ENCODE data around the gene PPP1R12C. TPM values are rescaled to one million over a fixed set of nuclear protein-coding genes. Genes with fewer than 3 reads are reported as not detected.

PPP1R12C gene
- total and polyA plus RNA-seq, 10 of the 15 experiments (the other 5 are each of a cell fraction or from before 2014, with no cell fraction given), result 1.4 to 84.7 (median 20.5) TPM

DNA sequence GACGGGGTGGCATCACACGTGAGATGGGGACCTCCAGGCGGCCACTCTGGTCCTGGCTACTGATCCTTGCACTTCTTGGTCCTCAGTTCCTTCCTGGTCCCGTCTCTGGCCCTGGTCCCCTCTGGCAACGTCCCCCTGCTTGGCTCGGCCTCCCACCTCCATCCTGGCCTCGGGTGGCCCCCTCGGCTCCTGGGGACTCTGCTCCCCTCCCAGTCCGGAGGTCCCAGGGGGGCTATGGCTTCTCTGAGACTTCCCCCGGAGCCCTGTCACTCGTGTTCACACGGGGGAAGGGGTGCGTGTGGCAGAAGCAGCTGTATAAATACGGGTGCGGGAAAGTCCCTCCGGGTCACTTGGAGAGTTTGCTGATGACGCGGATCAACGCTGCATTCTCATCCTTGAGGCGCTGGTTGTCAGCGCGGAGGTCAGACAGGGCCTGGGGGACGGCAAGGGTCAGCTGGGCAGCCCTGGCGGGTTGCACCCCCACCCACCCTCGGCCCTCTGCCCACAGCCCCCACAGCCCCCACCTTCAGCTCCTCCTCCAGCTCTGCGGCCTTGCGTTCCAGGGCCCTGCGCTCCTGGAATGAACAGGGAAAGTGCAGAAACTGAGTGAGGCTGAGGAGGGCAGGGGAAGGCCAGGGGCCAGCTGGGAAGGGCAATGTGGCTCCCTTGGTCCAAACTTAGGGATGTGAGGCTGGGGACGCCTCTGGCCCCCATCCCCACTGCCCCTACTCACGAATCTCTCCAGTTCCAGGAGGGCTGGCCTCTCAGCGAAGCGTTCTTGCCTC is 26.1 kb downstream of the PPP1R12C start (continued):
- TF ChIP-seq YY1 (IDR thresholded peaks at IDR 0.05; ENCODE audit: low read depth, low read length) (no peak), SUZ12 (IDR thresholded peaks at IDR 0.05; ENCODE audit: unreplicated experiment) (no peak), FOXM1 (IDR thresholded peaks at IDR 0.05; ENCODE audit: low read depth, low read length) (no peak), JUND (IDR thresholded peaks at IDR 0.05; ENCODE audit: low read depth, low read length) (no peak), SREBF1 (IDR thresholded peaks at IDR 0.05; ENCODE audit: low read length) (no peak), NFXL1 (IDR thresholded peaks at IDR 0.05; ENCODE audit: borderline replicate concordance) (no peak), RCOR1 (conservative IDR thresholded peaks at IDR 0.05; ENCODE audit: low read depth, low read length) (no peak), POLR2AphosphoS2 (IDR thresholded peaks at IDR 0.05; ENCODE audit: low read depth, low read length) (no peak)
- TF ChIP-seq, protein P1, sequence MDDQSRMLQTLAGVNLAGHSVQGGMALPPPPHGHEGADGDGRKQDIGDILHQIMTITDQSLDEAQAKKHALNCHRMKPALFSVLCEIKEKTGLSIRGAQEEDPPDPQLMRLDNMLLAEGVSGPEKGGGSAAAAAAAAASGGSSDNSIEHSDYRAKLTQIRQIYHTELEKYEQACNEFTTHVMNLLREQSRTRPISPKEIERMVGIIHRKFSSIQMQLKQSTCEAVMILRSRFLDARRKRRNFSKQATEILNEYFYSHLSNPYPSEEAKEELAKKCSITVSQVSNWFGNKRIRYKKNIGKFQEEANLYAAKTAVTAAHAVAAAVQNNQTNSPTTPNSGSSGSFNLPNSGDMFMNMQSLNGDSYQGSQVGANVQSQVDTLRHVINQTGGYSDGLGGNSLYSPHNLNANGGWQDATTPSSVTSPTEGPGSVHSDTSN (IDR thresholded peaks at IDR 0.05; ENCODE audit: insufficient replicate concordance, low read depth, low read length), result no peak
- TF ChIP-seq, protein P2, sequence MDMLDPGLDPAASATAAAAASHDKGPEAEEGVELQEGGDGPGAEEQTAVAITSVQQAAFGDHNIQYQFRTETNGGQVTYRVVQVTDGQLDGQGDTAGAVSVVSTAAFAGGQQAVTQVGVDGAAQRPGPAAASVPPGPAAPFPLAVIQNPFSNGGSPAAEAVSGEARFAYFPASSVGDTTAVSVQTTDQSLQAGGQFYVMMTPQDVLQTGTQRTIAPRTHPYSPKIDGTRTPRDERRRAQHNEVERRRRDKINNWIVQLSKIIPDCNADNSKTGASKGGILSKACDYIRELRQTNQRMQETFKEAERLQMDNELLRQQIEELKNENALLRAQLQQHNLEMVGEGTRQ (IDR thresholded peaks at IDR 0.05; ENCODE audit: borderline replicate concordance, low read depth, low read length), result no peak

DNA sequence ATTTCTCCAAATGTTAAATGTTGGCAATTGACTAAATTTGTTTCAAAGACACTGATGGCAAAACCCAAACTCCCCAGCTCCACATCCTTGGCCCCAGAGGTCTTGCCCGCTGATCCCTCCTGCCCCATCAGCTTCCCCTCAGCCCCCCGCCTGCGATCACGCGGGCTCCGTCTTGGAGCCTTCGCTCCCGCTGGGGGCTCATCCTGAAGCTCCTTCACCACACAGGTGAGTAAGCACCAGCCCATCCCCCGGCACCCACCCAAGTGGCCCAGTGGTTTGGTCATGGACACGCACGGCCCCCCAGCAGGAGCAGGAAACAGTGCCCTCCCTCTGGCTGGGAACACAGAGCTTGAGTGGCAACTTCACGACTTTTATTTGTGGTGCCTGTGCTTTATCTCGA is 26.9 kb downstream of the PPP1R12C start:
- SMC1A ChIA-PET (ENCODE audit: uncharacterized antibody, unreplicated experiment), result no interaction called here
- no peak for TF ChIP-seq PAX8 (IDR thresholded peaks at IDR 0.05)
- no peak for TF ChIP-seq SMAD1 (IDR thresholded peaks at IDR 0.05; ENCODE audit: low read depth, partially characterized antibody)
- TF ChIP-seq ETV6 (conservative IDR thresholded peaks at IDR 0.05 in 1 of 2, IDR thresholded peaks at IDR 0.05 in 1 of 2; ENCODE audit: borderline replicate concordance in 1 of 2, low read depth in 1 of 2), result no peak
- no peak for TF ChIP-seq SREBF2 (IDR thresholded peaks at IDR 0.05; ENCODE audit: low read length)
- TF ChIP-seq CBX5 (IDR thresholded peaks at IDR 0.05; ENCODE audit: low read depth), result no peak
- no peak for TF ChIP-seq RFX5 (IDR thresholded peaks at IDR 0.05; ENCODE audit: low read depth, low read length)
- TF ChIP-seq NFIC (IDR thresholded peaks at IDR 0.05; ENCODE audit: low read depth, low read length), result no peak
- TF ChIP-seq JUND (IDR thresholded peaks at IDR 0.05; ENCODE audit: low read depth, low read length), result no peak

More for the DNA sequence above, 26.9 kb downstream of the PPP1R12C start:
- 0 out of 2 replicates have a peak, but pooled peaks cover 3% of the 10 kb centered on the region for H3K4me1 ChIP-seq (ENCODE audit: control insufficient read depth, insufficient read depth, low read length)
- ChIA-PET RAD21 (ENCODE audit: unreplicated experiment) (no interaction called here), POLR2A (no interaction called here), CTCF (interaction anchor here (0.6 to 1.2 kb wide), 2 partner anchors 70 to 541 kb away, joined by 3 read pairs; no protein-coding TSS in a partner anchor)
- ATAC-seq (no peak), DNase-seq (ENCODE audit: low read depth, low spot score) (no peak), FAIRE-seq (no peak)
- no TSS peak for BruUV-seq (replicated peaks)
- peaks cover 0 to 7% of the 10 kb centered on the region in 2 experiments; a peak in 2 of 4 replicates for H3K27me3 ChIP-seq (replicated peaks in 1 of 2; ENCODE audit: control insufficient read depth in 2 of 2, insufficient read depth in 2 of 2, low read length in 1 of 2)
- H3K9me3 ChIP-seq (replicated peaks; ENCODE audit: control insufficient read depth, insufficient read depth, low read length), result no peaks in the 10 kb centered on the region
- intact Hi-C loops (cut with micrococcal nuclease; ENCODE audit: unreplicated experiment), result no loop called here
- H3K4me2 ChIP-seq (ENCODE audit: control insufficient read depth, insufficient read depth), result no peak overlapping the region
- no peaks in the 10 kb centered on the region for H4K20me1 ChIP-seq (ENCODE audit: control insufficient read depth, insufficient read depth)
- H3K27ac ChIP-seq (ENCODE audit: control insufficient read depth, insufficient read depth), result no peak overlapping the region
- H2AFZ ChIP-seq (ENCODE audit: control insufficient read depth, low read depth, low read length), result no peak overlapping the region
- 95% methylated on average over 13 of the region's 13 CpGs for WGBS (ENCODE audit: insufficient coverage, insufficient replicate concordance, low lambda C conversion rate, missing lambda C conversion rate)
- H3K79me2 ChIP-seq (ENCODE audit: control insufficient read depth, insufficient read depth, low read length), result no peaks in the 10 kb centered on the region
- H3K4me3 ChIP-seq, result no peak overlapping the region
- in situ Hi-C loops (cut with MboI), result no loop called here
- no peak overlapping the region for H3K9ac ChIP-seq (ENCODE audit: control insufficient read depth, insufficient read depth, low read length)
- H3K36me3 ChIP-seq (ENCODE audit: control insufficient read depth in 2 of 2, insufficient read depth in 2 of 2, low read length in 1 of 2), result peaks cover 0 to 2% of the 10 kb centered on the region in 2 experiments; a peak in 2 of 4 replicates
